H1 (cell line): Measurements from ENCODE around the gene SMAD7. TPM values are rescaled to one million over a fixed set of nuclear protein-coding genes. Genes with fewer than 3 reads are reported as not detected.

ENCODE experiments used
- CTCF ChIA-PET: fragments of 300-600 bp; sonication (Branson Sonifier 250); formaldehyde crosslinking; loops from one replicate; lab custom pipeline; 2021; ENCODE audit not compliant: partially characterized antibody; lab: Charles Lee
- POLR2A ChIA-PET: fragments of 300-600 bp; sonication (Branson Sonifier 250); formaldehyde crosslinking; loops from one replicate; lab custom pipeline; 2021; ENCODE audit warnings: inconsistent platforms; ENCODE audit not compliant: partially characterized antibody; lab: Charles Lee
- DNase-seq, 2 experiments: peaks; one replicate each; pipeline versions ENCODE4 v3.0.0 to v3.0.0-alpha.2; 2010 to 2022; ENCODE audit warnings: low spot score in 2 of 2, low read depth in 1 of 2, mixed read lengths in 1 of 2
- FAIRE-seq: peaks from 2 replicates; lab custom pipeline; 2011; peaks lifted over from hg19 to GRCh38; lab: Jason Lieb, UNC
- H2AFZ ChIP-seq: 2 replicates; pipeline ENCODE4 v1.8.1; 2012; ENCODE audit warnings: low read length, inconsistent platforms
- H2AK5ac ChIP-seq: 2 replicates; pipeline ENCODE4 v1.6.1; 2013; ENCODE audit warnings: low read depth, low read length
- H2BK120ac ChIP-seq: replicated peaks from 2 replicates; pipeline ENCODE3; 2013; ENCODE audit warnings: low read depth, low read length, inconsistent platforms
- H2BK12ac ChIP-seq: 2 replicates; pipeline ENCODE4 v1.6.1; 2013; ENCODE audit warnings: low read depth, low read length
- H2BK15ac ChIP-seq: 2 replicates; pipeline ENCODE4 v1.6.1; 2013; ENCODE audit warnings: low read length
- H2BK20ac ChIP-seq: 2 replicates; pipeline ENCODE4 v1.6.1; 2013; ENCODE audit warnings: low read length
- H2BK5ac ChIP-seq: 2 replicates; pipeline ENCODE4 v1.6.1; 2013; ENCODE audit warnings: low read depth, low read length
- H3K14ac ChIP-seq: 2 replicates; pipeline ENCODE4 v1.6.1; 2013; ENCODE audit warnings: inconsistent platforms; ENCODE audit not compliant: insufficient read length
- H3K18ac ChIP-seq: 2 replicates; pipeline ENCODE4 v1.6.1; 2013; ENCODE audit warnings: low read length; ENCODE audit errors: extremely low read depth
- H3K23ac ChIP-seq: 2 replicates; pipeline ENCODE4 v1.6.1; 2013; ENCODE audit warnings: inconsistent platforms; ENCODE audit not compliant: insufficient read length
- H3K23me2 ChIP-seq: 2 replicates; pipeline ENCODE4 v1.6.1; 2013; ENCODE audit warnings: low read depth, low read length
- H3K27ac ChIP-seq: 2 replicates; pipeline ENCODE4 v1.6.1; 2011; ENCODE audit warnings: low read depth, low read length, inconsistent platforms
- H3K27me3 ChIP-seq, 4 experiments: replicated peaks in 1 of 4; 1 replicate in 1 of 4; 2 replicates in 3 of 4; pipeline versions ENCODE4 v1.6.1 to v1.8.1; 2011 to 2013; ENCODE audit warnings: low read length in 3 of 4, mild to moderate bottlenecking in 3 of 4, inconsistent platforms in 2 of 4, mixed read lengths in 2 of 4, moderate library complexity in 1 of 4; ENCODE audit not compliant: control insufficient read depth in 3 of 4, insufficient read depth in 3 of 4; ENCODE audit errors: extremely low read depth in 1 of 4
- H3K36me3 ChIP-seq, 4 experiments: 2 replicates each; pipeline versions ENCODE4 v1.6.1 to v1.8.1; 2011 to 2013; ENCODE audit warnings: mild to moderate bottlenecking in 4 of 4, low read length in 3 of 4, moderate library complexity in 2 of 4, control low read depth in 1 of 4, inconsistent platforms in 1 of 4; ENCODE audit not compliant: insufficient read depth in 4 of 4, control insufficient read depth in 2 of 4
- H3K4ac ChIP-seq: replicated peaks from 2 replicates; pipeline ENCODE3; 2013; ENCODE audit warnings: low read length, low read depth, mixed read lengths, inconsistent platforms; ENCODE audit not compliant: insufficient read length
- H3K4me1 ChIP-seq, 4 experiments: replicated peaks in 1 of 4; 1 replicate in 1 of 4; 2 replicates in 3 of 4; pipeline versions ENCODE4 v1.6.1 to v1.8.1; 2011 to 2013; ENCODE audit warnings: low read length in 3 of 4, inconsistent platforms in 2 of 4, mixed read lengths in 1 of 4; ENCODE audit not compliant: insufficient read depth in 4 of 4, control insufficient read depth in 3 of 4
- H3K4me2 ChIP-seq, 2 experiments: 2 replicates each; pipeline versions ENCODE4 v1.6.1 to v1.8.1; 2011 to 2013; ENCODE audit warnings: low read depth in 2 of 2, low read length in 2 of 2, control low read depth in 1 of 2, inconsistent platforms in 1 of 2, mild to moderate bottlenecking in 1 of 2; ENCODE audit not compliant: insufficient read depth in 1 of 2
- H3K4me3 ChIP-seq, 4 experiments: fragments of 200-600, 300-600 bp in 1 of 4; sonication (generic), shearing (Covaris generic), sonication (Bioruptor Twin) in 1 of 4; 2 replicates each; pipeline versions ENCODE4 v1.5.1 to v1.8.1; 2011 to 2016; ENCODE audit warnings: low read length in 4 of 4, low read depth in 3 of 4, control low read depth in 2 of 4, inconsistent platforms in 2 of 4, mild to moderate bottlenecking in 2 of 4, mixed read lengths in 1 of 4, moderate library complexity in 1 of 4; ENCODE audit not compliant: insufficient read depth in 2 of 4; ENCODE audit errors: extremely low read depth in 1 of 4
- H3K56ac ChIP-seq: replicated peaks from 2 replicates; pipeline ENCODE3; 2013; ENCODE audit warnings: low read depth, mild to moderate bottlenecking, mixed read lengths, low read length, inconsistent platforms; ENCODE audit not compliant: insufficient read length
- H3K79me1 ChIP-seq: 2 replicates; pipeline ENCODE4 v1.6.1; 2013; ENCODE audit warnings: low read depth, low read length, control low read depth
- H3K79me2 ChIP-seq, 2 experiments: 2 replicates each; pipeline versions ENCODE4 v1.6.1 to v1.8.1; 2012 to 2013; ENCODE audit warnings: low read length in 2 of 2, mild to moderate bottlenecking in 2 of 2, inconsistent platforms in 1 of 2; ENCODE audit not compliant: insufficient read depth in 2 of 2, control insufficient read depth in 1 of 2
- H3K9ac ChIP-seq, 4 experiments: replicated peaks in 1 of 4; 1 replicate in 1 of 4; 2 replicates in 3 of 4; pipeline versions ENCODE4 v1.6.1 to v1.8.1; 2011 to 2013; ENCODE audit warnings: low read depth in 3 of 4, low read length in 3 of 4, control low read depth in 2 of 4, mild to moderate bottlenecking in 2 of 4, moderate library complexity in 2 of 4, inconsistent platforms in 1 of 4; ENCODE audit errors: extremely low read depth in 1 of 4
- H3K9me3 ChIP-seq, 2 experiments: 2 replicates each; pipeline versions ENCODE4 v1.6.1 to v1.8.1; 2012 to 2013; ENCODE audit warnings: mild to moderate bottlenecking in 2 of 2, moderate library complexity in 2 of 2, control low read depth in 1 of 2, inconsistent platforms in 1 of 2, low read depth in 1 of 2, low read length in 1 of 2, mixed read lengths in 1 of 2; ENCODE audit not compliant: insufficient read depth in 2 of 2
- H4K20me1 ChIP-seq, 2 experiments: replicated peaks in 1 of 2; 2 replicates each; pipeline versions ENCODE3 to v1.8.1; 2011 to 2013; ENCODE audit warnings: inconsistent platforms in 2 of 2, low read length in 2 of 2, mild to moderate bottlenecking in 1 of 2; ENCODE audit not compliant: insufficient read depth in 2 of 2, control insufficient read depth in 1 of 2
- H4K5ac ChIP-seq: 2 replicates; pipeline ENCODE4 v1.6.1; 2013; ENCODE audit warnings: low read length, low read depth, mixed read lengths, inconsistent platforms; ENCODE audit not compliant: insufficient read length
- H4K8ac ChIP-seq: 2 replicates; pipeline ENCODE4 v1.8.0; 2013; ENCODE audit warnings: mild to moderate bottlenecking, moderate library complexity, low read length, inconsistent platforms; ENCODE audit not compliant: insufficient read depth; ENCODE audit errors: extremely low read depth
- H4K91ac ChIP-seq: replicated peaks from 2 replicates; pipeline ENCODE3; 2013; ENCODE audit warnings: low read length, mixed read lengths, inconsistent platforms; ENCODE audit not compliant: insufficient read length
- BCL11A ChIP-seq, 2 experiments: IDR thresholded peaks; one replicate each; pipeline ENCODE4 v1.6.1; 2011; ENCODE audit warnings: low read depth in 2 of 2, low read length in 2 of 2, mild to moderate bottlenecking in 2 of 2
- CBX5 ChIP-seq: fragments of 300-800, 300-1000 bp; sonication (generic); IDR thresholded peaks from 2 replicates; pipeline ENCODE4 v1.7.1; 2016; ENCODE audit warnings: antibody characterized with exemption, low read length, low read depth
- GTF2F1 ChIP-seq: IDR thresholded peaks from 2 replicates; pipeline ENCODE4 v1.6.1; 2012; ENCODE audit warnings: low read depth, low read length, improper control_type of control experiment, borderline replicate concordance
- MAFK ChIP-seq: IDR thresholded peaks from 2 replicates; pipeline ENCODE4 v1.6.1; 2012; ENCODE audit warnings: low read depth, mild to moderate bottlenecking, improper control_type of control experiment, low read length
- POLR2AphosphoS5 ChIP-seq: IDR thresholded peaks from 2 replicates; pipeline ENCODE4 v1.6.1; 2011; ENCODE audit warnings: low read depth, low read length
- POU5F1 ChIP-seq: IDR thresholded peaks from 2 replicates; pipeline ENCODE4 v1.6.1; 2011; ENCODE audit warnings: low read depth, mild to moderate bottlenecking, low read length, moderate library complexity
- RBBP5 ChIP-seq: IDR thresholded peaks from 2 replicates; pipeline ENCODE4 v1.7.1; 2012; ENCODE audit warnings: low read depth, mild to moderate bottlenecking, inconsistent platforms, low read length, moderate library complexity, borderline replicate concordance
- RFX5 ChIP-seq: IDR thresholded peaks from 2 replicates; pipeline ENCODE4 v1.6.1; 2011; ENCODE audit warnings: low read depth, low read length, improper control_type of control experiment, borderline replicate concordance
- RNF2 ChIP-seq: fragments of 200-900, 300-1000 bp; sonication (generic); IDR thresholded peaks from 2 replicates; pipeline ENCODE4 v1.7.1; 2016; ENCODE audit warnings: borderline replicate concordance, low read depth, mild to moderate bottlenecking, antibody characterized with exemption, low read length; ENCODE audit not compliant: poor library complexity, severe bottlenecking; ENCODE audit errors: missing control alignments
- SP1 ChIP-seq: IDR thresholded peaks from 2 replicates; pipeline ENCODE4 v1.6.1; 2011; ENCODE audit warnings: low read depth, low read length
- SRF ChIP-seq: IDR thresholded peaks from 2 replicates; pipeline ENCODE4 v1.6.1; 2011; ENCODE audit warnings: mild to moderate bottlenecking, low read depth, low read length, moderate library complexity
- TAF1 ChIP-seq: IDR thresholded peaks from 2 replicates; pipeline ENCODE4 v1.6.1; 2011; ENCODE audit warnings: mild to moderate bottlenecking, low read depth, low read length
- WGBS, 2 experiments: shearing (Covaris generic) in 1 of 2; methylation state at CpG; one replicate each; pipeline versions ENCODE4 v1.1.6 to v1.1.7; 2013 to 2015; ENCODE audit warnings: low lambda C conversion rate in 2 of 2, mixed read lengths in 2 of 2, inconsistent platforms in 1 of 2, low coverage in 1 of 2, missing lambda C conversion rate in 1 of 2; ENCODE audit not compliant: insufficient replicate concordance in 2 of 2, insufficient coverage in 1 of 2, insufficient read length in 1 of 2; ENCODE audit errors: extremely low coverage in 1 of 2, missing lambda C conversion rate in 1 of 2; 5-methylcytosine and 5-hydroxymethylcytosine counted together
- polyA plus RNA-seq, 7 experiments: library from polyadenylated mRNA; depleted of rRNA in 3 of 7; stranded (reverse) in 5 of 7; unstranded in 2 of 7; fragments of >200 nt in 5 of 7; fragments of 200-250 nt in 2 of 7; gene quantifications; 1 replicate in 5 of 7; 2 replicates in 1 of 7; 4 replicates in 1 of 7; pipeline versions ENCODE4 v1.2.1 to v1.2.3, GENCODE V29; 2011 to 2013; ENCODE audit warnings: missing spikeins in 2 of 7, mixed read lengths in 2 of 7
- total RNA-seq: library from RNA; stranded (reverse); fragmentation: NEBNext Ultra II Directional; extraction: Animal tissue kit (Norgen Biotek cat#: 25700); gene quantifications from 2 replicates; pipeline ENCODE4 v1.2.1, GENCODE V29; 2021

Gene SMAD7
- total and polyA plus RNA-seq, 2 of the 8 experiments (the other 6 are each of a cell fraction or from before 2014, with no cell fraction given), result 6.5 to 15.5 TPM

- Histone ChIP-seq H2BK20ac (peak overlapping the region; percentile 90; the same call in 1 of the 2 replicates), H3K23ac (no peak overlapping the region), H2BK120ac (no peak overlapping the region), H2BK5ac (peak overlapping the region; percentile 78; the same call in 1 of the 2 replicates), H4K5ac (no peak overlapping the region), H2BK12ac (no peak overlapping the region), H4K8ac (no peak overlapping the region), H4K20me1 (no peaks in the 10 kb centered on the region), H3K9ac (no peak overlapping the region), H2BK15ac (no peak overlapping the region), H4K91ac (no peak overlapping the region), H3K14ac (no peak overlapping the region), H3K27ac (no peak overlapping the region), H3K4me1 (peaks cover 0 to 13% (median 10%) of the 10 kb centered on the region in 4 experiments; a peak in 6 of 7 replicates), H3K4ac (no peak overlapping the region), H3K9me3 (no peaks in the 10 kb centered on the region), H3K79me2 (no peaks in the 10 kb centered on the region), H3K18ac (no peak overlapping the region; the same call in 1 of the 2 replicates), H3K23me2 (no peaks in the 10 kb centered on the region), H3K27me3 (0 out of 7 replicates have a peak, but pooled peaks cover 0 to 4% (median 0%) of the 10 kb centered on the region in 4 experiments), H3K36me3 (no peaks in the 10 kb centered on the region), H3K4me2 (peak overlapping the region; percentile 18 to 38; a peak in 3 of 4 replicates), H3K79me1 (no peaks in the 10 kb centered on the region), H3K56ac (no peak overlapping the region), H2AFZ (0 out of 2 replicates have a peak overlapping the region, but pooled peaks have one; percentile 11), H2AK5ac (no peak overlapping the region), H3K4me3 (no peak overlapping the region; a peak in 1 of 8 replicates)
- POLR2A ChIA-PET, result no interaction called here
- DNase-seq, result peak in 1 of 2 experiments; percentile 63
- CTCF ChIA-PET, result interaction anchor here (0.9 to 2.2 kb wide), 4 partner anchors 13 to 105 kb away, joined by 4 to 6 read pairs (median 5); no protein-coding TSS in a partner anchor
- 52% methylated on average over 15 of the region's 15 CpGs; no CpG with 5 or more reads in 1 of the 2 experiments for WGBS, 2 experiments
- no peak for FAIRE-seq
- TF ChIP-seq RNF2, result no peak
- no peak for TF ChIP-seq RFX5
- TF ChIP-seq RBBP5, result peak; percentile 79; the same call in 1 of the 2 replicates
- no peak for TF ChIP-seq POU5F1
- no peak for TF ChIP-seq TAF1
- no peak for TF ChIP-seq BCL11A (IDR thresholded peaks at IDR 0.05; ENCODE audit: low read depth in 2 of 2, low read length in 2 of 2)
- TF ChIP-seq SP1, result peak; percentile 80
- no peak for TF ChIP-seq POLR2AphosphoS5
- TF ChIP-seq CBX5, result no peak
- TF ChIP-seq SRF, result no peak
- TF ChIP-seq MAFK, result no peak
- no peak for TF ChIP-seq GTF2F1
These were observed 71.7 kb downstream of the SMAD7 start for GRCh38 chr18:48879008-48879431.
